Measurements from ENCODE around the gene RBX1. TPM values are rescaled to one million over a fixed set of nuclear protein-coding genes. Genes with fewer than 3 reads are reported as not detected.

The RBX1 gene
- total RNA-seq, 1 donor: 73.1 TPM

- TF ChIP-seq CTCF (IDR thresholded peaks at IDR 0.05; ENCODE audit: insufficient read depth, low read length): peak; percentile 67
Measured at GRCh38 chr22:40922484-40923303, 28.5 kb upstream of the RBX1 start.

GRCh38 chr22:40928657-40929056 is 22.5 kb upstream of the RBX1 start:
- DNase-seq (ENCODE audit: low read depth): peak; percentile 3
- no peak for TF ChIP-seq CTCF (IDR thresholded peaks at IDR 0.05; ENCODE audit: insufficient read depth, low read length)
- H3K4me3 ChIP-seq (ENCODE audit: low read depth, low read length): no peak overlapping the region

More at GRCh38 chr22:40922484-40923303, 28.5 kb upstream of the RBX1 start:
- no peak overlapping the region for H3K4me3 ChIP-seq (ENCODE audit: low read depth, low read length)
- DNase-seq (ENCODE audit: low read depth): peak; percentile 83

DNA sequence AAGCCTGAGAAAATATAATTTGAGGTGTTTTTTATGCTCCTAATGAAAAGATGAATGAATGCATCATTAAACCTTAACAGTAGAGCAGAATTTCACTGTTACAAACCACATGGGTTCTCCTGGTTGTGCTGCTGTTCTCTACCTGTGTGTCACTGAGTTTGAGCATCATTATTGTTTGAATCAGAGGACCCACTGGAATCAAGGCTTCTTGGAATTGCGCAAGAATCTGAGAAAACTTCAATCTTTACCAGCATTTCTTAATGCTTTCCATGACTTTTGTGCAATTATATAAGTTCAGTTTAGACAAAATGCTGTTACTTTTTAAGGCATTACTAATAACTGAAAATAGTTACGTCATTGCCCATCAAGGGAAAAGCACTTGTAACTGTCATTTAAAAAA is 18.8 kb upstream of the RBX1 start:
- DNase-seq (ENCODE audit: low read depth): no peak
- H3K4me3 ChIP-seq (ENCODE audit: low read depth, low read length): no peak overlapping the region
- TF ChIP-seq CTCF (IDR thresholded peaks at IDR 0.05; ENCODE audit: insufficient read depth, low read length): no peak

- no peak for DNase-seq (ENCODE audit: low read depth)
- no peak overlapping the region for H3K4me3 ChIP-seq (ENCODE audit: low read depth, low read length)
- TF ChIP-seq CTCF (IDR thresholded peaks at IDR 0.05; ENCODE audit: insufficient read depth, low read length): no peak
Measured at GRCh38 chr22:40939202-40939601, 12.0 kb upstream of the RBX1 start.

- peak overlapping the region; percentile 97 for H3K4me3 ChIP-seq (ENCODE audit: low read depth, low read length)
- DNase-seq (ENCODE audit: low read depth): no peak
- no peak for TF ChIP-seq CTCF (IDR thresholded peaks at IDR 0.05; ENCODE audit: insufficient read depth, low read length)
Measured at GRCh38 chr22:40951795-40952605, 822 bp downstream of the RBX1 start.

DNA sequence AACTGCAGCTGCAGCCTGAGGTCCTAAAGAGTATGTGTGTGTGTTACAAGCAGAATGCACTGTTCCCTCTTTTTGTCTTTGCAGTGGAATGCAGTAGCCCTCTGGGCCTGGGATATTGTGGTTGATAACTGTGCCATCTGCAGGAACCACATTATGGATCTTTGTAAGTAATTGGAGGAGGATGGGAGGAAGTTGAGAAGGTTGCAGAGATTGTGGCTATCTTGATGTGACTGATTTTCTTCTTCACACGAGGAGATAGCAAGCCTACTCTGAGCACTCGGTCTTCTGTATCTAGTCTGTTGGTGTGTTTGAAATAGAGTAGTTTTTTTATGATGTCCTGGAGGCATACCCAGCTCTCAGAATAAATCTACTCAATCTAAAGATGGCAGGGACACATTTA is 2.3 kb downstream of the RBX1 start:
- no peak for TF ChIP-seq CTCF (IDR thresholded peaks at IDR 0.05; ENCODE audit: insufficient read depth, low read length)
- no peak overlapping the region for H3K4me3 ChIP-seq (ENCODE audit: low read depth, low read length)
- no peak for DNase-seq (ENCODE audit: low read depth)

Measured in fibroblast of the aortic adventitia (primary cell).